ENCODE data around the gene KRT1.

KRT1 gene

DNA sequence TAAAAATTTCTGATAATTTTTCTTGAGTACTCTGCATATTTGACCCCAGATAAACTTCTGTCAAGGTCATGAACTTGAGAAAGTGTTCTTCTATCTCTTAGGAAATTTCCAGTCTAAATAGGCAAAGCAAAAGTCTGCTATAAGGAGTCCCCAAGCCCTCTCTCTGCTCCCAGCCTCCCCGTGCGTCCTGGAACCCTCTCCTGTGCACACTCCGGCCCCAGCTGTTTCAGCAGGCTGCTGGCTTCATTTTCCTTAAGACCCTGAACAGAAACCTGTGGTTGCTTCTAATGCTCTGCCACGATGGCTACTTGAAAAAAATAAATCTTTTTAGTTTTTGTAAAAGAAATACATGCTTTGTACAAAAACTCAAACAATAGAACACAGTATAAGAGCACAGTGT is 42.9 kb downstream of the KRT1 start:
- Histone ChIP-seq H3K27ac (no peak overlapping the region), H3K27me3 (no peaks in the 10 kb centered on the region), H3K4me1 (ENCODE audit: control insufficient read depth in 1 of 2, insufficient read depth in 1 of 2, low read depth in 1 of 2, low read length in 1 of 2) (no peaks in the 10 kb centered on the region), H3K9me3 (no peaks in the 10 kb centered on the region), H3K36me3 (no peaks in the 10 kb centered on the region), H3K4me3 (ENCODE audit: low read depth in 1 of 2, low read length in 1 of 2) (no peak overlapping the region)
- TF ChIP-seq, protein P1, sequence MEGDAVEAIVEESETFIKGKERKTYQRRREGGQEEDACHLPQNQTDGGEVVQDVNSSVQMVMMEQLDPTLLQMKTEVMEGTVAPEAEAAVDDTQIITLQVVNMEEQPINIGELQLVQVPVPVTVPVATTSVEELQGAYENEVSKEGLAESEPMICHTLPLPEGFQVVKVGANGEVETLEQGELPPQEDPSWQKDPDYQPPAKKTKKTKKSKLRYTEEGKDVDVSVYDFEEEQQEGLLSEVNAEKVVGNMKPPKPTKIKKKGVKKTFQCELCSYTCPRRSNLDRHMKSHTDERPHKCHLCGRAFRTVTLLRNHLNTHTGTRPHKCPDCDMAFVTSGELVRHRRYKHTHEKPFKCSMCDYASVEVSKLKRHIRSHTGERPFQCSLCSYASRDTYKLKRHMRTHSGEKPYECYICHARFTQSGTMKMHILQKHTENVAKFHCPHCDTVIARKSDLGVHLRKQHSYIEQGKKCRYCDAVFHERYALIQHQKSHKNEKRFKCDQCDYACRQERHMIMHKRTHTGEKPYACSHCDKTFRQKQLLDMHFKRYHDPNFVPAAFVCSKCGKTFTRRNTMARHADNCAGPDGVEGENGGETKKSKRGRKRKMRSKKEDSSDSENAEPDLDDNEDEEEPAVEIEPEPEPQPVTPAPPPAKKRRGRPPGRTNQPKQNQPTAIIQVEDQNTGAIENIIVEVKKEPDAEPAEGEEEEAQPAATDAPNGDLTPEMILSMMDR (IDR thresholded peaks at IDR 0.05), result no peak

DNA sequence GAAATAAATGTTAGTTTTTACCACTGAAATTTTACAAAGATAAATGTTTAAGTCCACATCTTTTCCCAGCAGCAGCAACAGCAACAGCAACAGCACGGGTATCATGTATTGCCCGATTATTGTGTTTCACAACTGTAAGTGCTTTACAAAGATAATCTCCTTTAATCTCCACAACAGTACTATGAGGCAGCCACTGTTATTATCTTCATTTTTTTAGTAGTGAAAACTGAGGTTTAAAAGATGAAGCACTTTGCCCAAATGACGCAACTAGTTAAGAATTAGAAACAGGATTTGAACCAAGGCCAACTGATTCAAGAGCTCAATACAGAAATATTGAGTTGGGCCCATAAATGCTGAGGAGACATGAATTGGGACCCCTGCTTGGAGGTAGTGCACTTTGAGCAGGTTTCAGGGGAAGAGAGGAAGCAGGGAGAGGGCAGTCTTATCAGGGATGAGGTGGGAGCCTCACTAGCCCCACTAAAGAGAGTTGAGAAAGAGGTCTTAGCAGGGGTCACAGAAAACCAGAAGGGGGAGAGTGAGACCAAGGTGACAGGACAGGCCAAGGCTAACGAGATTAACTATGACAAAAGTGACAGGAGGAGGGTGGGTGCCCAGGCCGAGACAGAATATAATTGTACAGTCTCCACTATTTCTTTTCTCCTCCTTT is 43.5 kb downstream of the KRT1 start:
- H3K9me3 ChIP-seq, result no peaks in the 10 kb centered on the region
- H3K4me3 ChIP-seq (ENCODE audit: low read depth in 1 of 2, low read length in 1 of 2), result no peak overlapping the region
- TF ChIP-seq, protein P1 (IDR thresholded peaks at IDR 0.05), result no peak
- no peaks in the 10 kb centered on the region for H3K4me1 ChIP-seq (ENCODE audit: control insufficient read depth in 1 of 2, insufficient read depth in 1 of 2, low read depth in 1 of 2, low read length in 1 of 2)
- H3K27me3 ChIP-seq, result no peaks in the 10 kb centered on the region
- no peak overlapping the region for H3K27ac ChIP-seq
- no peaks in the 10 kb centered on the region for H3K36me3 ChIP-seq

DNA sequence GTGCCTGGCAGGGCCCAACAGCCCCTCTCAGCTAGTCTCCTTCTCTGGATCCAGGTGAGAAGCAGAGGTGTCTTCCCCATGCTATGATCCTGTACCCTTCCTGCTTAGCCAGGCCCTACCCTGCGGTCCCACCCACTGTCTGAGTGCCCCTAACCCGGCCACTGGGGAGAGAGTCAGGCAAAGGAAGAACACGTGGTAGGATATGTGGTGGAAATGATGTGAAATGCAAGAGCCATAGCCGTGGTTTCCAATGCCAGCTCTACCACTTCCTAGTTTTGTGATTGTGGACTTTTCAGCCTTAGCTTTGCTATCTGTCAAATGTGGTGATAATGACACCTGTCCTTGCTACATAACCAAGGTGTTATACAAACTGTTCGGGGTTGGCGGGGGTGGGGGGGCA is 44.0 kb downstream of the KRT1 start:
- H3K27ac ChIP-seq, result no peak overlapping the region
- no peaks in the 10 kb centered on the region for H3K9me3 ChIP-seq
- H3K36me3 ChIP-seq, result no peaks in the 10 kb centered on the region
- TF ChIP-seq, protein P1 (IDR thresholded peaks at IDR 0.05), result no peak
- H3K4me3 ChIP-seq (ENCODE audit: low read depth in 1 of 2, low read length in 1 of 2), result no peak overlapping the region
- no peaks in the 10 kb centered on the region for H3K4me1 ChIP-seq (ENCODE audit: control insufficient read depth in 1 of 2, insufficient read depth in 1 of 2, low read depth in 1 of 2, low read length in 1 of 2)
- no peaks in the 10 kb centered on the region for H3K27me3 ChIP-seq

DNA sequence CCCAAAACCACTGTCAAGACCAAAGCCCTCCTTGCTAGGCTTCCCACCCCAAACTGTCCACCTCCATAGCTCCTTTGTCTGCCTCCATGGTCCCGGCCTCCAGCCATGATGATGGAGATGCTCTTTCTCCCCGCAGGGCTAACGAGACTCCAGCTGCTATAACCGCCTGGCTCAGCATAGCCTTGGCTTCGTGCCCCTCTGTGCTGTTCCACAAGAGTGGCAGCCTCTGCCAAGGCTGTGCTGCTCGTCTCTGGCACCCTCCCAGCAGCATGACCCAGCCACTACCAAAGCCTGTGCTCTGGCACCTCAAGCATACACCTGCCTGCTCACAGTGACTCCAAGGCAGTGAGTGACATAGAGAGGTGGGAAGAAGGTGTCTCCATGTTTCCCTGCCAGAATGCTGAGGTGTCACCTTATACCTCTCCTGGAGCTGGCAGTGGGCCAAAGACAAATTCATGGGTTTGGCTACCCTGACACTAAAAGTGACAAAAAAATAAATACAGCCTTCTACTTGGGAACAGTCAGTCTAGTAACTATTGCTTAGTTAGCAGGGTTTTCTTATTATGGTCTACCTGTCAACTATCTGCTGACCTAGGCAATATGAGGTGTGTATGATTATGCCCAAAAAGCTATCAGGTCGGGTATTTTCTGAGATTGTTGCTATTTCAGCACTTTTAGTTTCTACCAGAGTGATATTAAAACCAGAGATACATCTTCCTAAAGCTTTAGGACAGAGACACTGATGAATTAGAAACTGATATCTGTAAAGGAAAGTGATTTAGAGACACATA is 45.7 kb downstream of the KRT1 start:
- Histone ChIP-seq H3K4me1 (ENCODE audit: control insufficient read depth in 1 of 2, insufficient read depth in 1 of 2, low read depth in 1 of 2, low read length in 1 of 2) (no peaks in the 10 kb centered on the region), H3K9me3 (no peaks in the 10 kb centered on the region), H3K27me3 (no peaks in the 10 kb centered on the region), H3K36me3 (no peaks in the 10 kb centered on the region), H3K27ac (no peak overlapping the region), H3K4me3 (ENCODE audit: low read depth in 1 of 2, low read length in 1 of 2) (no peak overlapping the region)
- TF ChIP-seq, protein P1 (IDR thresholded peaks at IDR 0.05), result no peak

DNA sequence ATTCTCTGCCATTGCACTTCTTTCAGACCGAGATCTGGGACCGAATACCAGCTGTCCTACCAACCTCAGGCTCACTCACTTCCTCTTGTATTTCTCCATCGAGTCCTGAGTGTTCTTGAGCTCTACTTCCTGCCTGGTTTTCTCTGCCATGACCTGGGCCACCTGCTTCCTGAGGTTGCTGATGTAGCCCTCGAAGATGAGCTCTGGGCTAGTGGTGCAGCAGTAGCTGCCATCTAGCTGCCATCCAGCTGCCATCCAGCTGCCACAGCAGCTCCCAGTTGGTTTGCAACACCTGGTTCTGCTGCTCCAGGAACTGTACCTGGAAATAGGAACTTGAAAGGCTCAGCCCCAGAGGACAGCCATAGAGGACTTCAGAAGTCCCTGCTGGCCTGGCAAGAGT is 46.8 kb downstream of the KRT1 start:
- Histone ChIP-seq H3K36me3 (no peaks in the 10 kb centered on the region), H3K27me3 (no peaks in the 10 kb centered on the region), H3K4me3 (ENCODE audit: low read depth in 1 of 2, low read length in 1 of 2) (no peak overlapping the region), H3K4me1 (ENCODE audit: control insufficient read depth in 1 of 2, insufficient read depth in 1 of 2, low read depth in 1 of 2, low read length in 1 of 2) (no peaks in the 10 kb centered on the region), H3K9me3 (no peaks in the 10 kb centered on the region), H3K27ac (no peak overlapping the region)
- TF ChIP-seq, protein P1 (IDR thresholded peaks at IDR 0.05), result no peak
